Measurements from ENCODE around the gene AKR1E2.

- TF ChIP-seq POLR2A (IDR thresholded peaks at IDR 0.05): no peak
- TF ChIP-seq, protein P1, sequence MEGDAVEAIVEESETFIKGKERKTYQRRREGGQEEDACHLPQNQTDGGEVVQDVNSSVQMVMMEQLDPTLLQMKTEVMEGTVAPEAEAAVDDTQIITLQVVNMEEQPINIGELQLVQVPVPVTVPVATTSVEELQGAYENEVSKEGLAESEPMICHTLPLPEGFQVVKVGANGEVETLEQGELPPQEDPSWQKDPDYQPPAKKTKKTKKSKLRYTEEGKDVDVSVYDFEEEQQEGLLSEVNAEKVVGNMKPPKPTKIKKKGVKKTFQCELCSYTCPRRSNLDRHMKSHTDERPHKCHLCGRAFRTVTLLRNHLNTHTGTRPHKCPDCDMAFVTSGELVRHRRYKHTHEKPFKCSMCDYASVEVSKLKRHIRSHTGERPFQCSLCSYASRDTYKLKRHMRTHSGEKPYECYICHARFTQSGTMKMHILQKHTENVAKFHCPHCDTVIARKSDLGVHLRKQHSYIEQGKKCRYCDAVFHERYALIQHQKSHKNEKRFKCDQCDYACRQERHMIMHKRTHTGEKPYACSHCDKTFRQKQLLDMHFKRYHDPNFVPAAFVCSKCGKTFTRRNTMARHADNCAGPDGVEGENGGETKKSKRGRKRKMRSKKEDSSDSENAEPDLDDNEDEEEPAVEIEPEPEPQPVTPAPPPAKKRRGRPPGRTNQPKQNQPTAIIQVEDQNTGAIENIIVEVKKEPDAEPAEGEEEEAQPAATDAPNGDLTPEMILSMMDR (IDR thresholded peaks at IDR 0.05): no peak
These were observed 19.5 kb upstream of the AKR1E2 start for GRCh38 chr10:4806534-4806933.
